ENCODE results near the gene PNP. TPM values are rescaled to one million over a fixed set of nuclear protein-coding genes. Genes with fewer than 3 reads are reported as not detected.
A peak's percentile ranks its signal among the peaks of the same experiment; 100 is the strongest.

PNP gene
- total RNA-seq (10 to 100 TPM in 2 of 4 donors, 1 to 10 TPM in 2; 5.5 to 32.3 (median 10.6) TPM), polyA plus RNA-seq (100 to 1,000 TPM in 2 of 3 donors, 10 to 100 TPM in 1; 60.7 to 121 (median 104) TPM)

DNA sequence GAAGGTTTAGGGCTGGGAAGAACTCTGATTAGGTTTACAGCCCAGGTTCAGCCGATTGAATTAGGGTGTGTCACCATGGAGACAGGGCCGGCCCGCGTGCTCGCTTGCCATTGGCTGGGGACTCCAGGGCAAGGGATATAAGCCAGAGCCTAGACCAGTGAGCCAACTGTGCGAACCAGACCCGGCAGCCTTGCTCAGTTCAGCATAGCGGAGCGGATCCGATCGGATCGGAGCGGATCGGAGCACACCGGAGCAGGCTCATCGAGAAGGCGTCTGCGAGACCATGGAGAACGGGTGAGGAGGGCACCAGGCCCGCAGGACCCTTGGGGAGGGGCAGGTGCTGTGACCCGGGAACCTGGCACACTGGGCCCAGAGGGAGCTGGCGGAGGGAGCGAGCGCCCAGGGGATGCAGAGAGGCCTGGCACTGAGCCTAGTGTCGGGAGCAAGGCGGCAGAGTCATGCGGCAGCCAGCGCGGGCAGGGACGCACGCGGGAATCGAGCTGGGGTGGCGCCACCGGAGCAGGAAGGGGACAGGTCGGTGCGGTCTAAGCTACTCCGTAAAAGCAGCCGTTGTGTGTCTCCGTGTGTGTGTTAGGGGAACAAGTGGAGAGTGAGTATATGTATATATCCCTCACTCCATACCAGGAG, at the start of gene PNP:
TSS of gene PNP (plus strand) at position 165 of the 648 bp plus-strand sequence. CDS start at position 284, 119 bp downstream.
- Histone ChIP-seq H3K4me3 (peak within 1 kb of the TSS; percentile 52 to 81 (median 74)), H3K36me3 (peaks cover 0 to 8% (median 0%) of the 10 kb centered on the region in 4 donors), H3K27me3 (no peaks in the 10 kb centered on the region), H3K4me1 (peaks cover 0 to 19% (median 18%) of the 10 kb centered on the region in 4 donors), H3K9me3 (no peaks in the 10 kb centered on the region), H3K27ac (peak within 1 kb of the TSS; percentile 84 to 91 (median 89))
- 0% methylated on average over 40 of the region's 40 CpGs for WGBS, 2 donors
- TF ChIP-seq POLR2AphosphoS5 (IDR thresholded peaks at IDR 0.05): peak; percentile 98 to 100 (median 99)
- peak; percentile 88 to 90 for TF ChIP-seq POLR2A (IDR thresholded peaks at IDR 0.05)
- no peak for TF ChIP-seq EP300 (IDR thresholded peaks at IDR 0.05)
- TF ChIP-seq CTCF (IDR thresholded peaks at IDR 0.05): no peak
- peak; percentile 96 for DNase-seq
- intact Hi-C loops (cut with DNase I): loop anchor here (2.0 kb wide), 1 partner anchor 143 kb away; no protein-coding TSS in a partner anchor

DNA sequence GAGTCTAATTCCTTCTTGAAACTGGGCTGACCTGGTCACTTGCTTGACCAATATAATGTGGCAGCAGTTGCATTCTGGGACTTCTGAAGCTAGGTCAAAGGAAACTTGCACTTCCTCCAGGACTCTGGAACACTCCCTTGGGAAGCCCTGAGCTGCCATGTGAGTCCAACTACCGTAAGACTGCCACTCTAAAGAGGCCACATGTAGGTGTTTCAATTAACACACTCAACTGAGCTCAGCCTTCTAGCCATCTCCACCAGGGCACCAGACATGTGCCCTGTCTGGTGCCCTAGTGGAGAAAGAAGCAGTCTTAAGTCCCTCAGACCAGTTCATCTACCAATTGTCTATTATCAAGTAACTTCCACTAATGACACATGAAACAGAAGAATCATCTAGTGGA, 49.8 kb upstream of the PNP start:
- whole genome bisulfite sequencing, 2 donors: 35 to 47% methylated on average over 1 of the region's 1 CpG
- intact Hi-C loops (cut with DNase I): no loop called here

DNA sequence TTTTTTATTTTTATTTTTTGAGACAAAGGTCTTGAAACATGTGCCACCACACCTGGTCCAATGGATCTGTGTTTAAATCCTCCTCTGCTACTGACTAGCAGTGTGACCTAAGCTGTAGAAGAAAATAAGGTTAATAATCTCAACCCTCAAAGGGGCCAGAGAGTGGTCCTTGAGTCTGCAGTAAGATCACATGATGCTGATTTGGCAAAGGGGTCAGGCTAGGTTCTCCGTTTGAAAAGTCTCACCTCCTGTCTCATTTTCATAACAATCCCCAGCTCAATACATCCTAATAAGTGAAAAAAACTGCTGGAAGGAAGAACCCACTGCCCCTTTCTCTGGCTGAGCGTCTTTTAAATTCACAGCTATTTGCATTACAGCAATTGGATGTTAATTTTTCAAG, 47.9 kb upstream of the PNP start:
- no peak for TF ChIP-seq EP300 (IDR thresholded peaks at IDR 0.05)
- no peak for TF ChIP-seq POLR2A (IDR thresholded peaks at IDR 0.05)
- no peaks in the 10 kb centered on the region for H3K36me3 ChIP-seq
- no peak for DNase-seq
- no peak overlapping the region for H3K27ac ChIP-seq
- H3K4me1 ChIP-seq: no peaks in the 10 kb centered on the region
- no peak overlapping the region for H3K4me3 ChIP-seq
- intact Hi-C loops (cut with DNase I): no loop called here
- no peaks in the 10 kb centered on the region for H3K27me3 ChIP-seq
- 67 to 78% methylated on average over 2 of the region's 2 CpGs for WGBS, 2 donors
- no peaks in the 10 kb centered on the region for H3K9me3 ChIP-seq

More for the DNA sequence above, 49.8 kb upstream of the PNP start:
- Histone ChIP-seq H3K4me3 (no peak overlapping the region), H3K4me1 (no peaks in the 10 kb centered on the region), H3K27me3 (no peaks in the 10 kb centered on the region), H3K9me3 (no peaks in the 10 kb centered on the region), H3K27ac (no peak overlapping the region), H3K36me3 (no peaks in the 10 kb centered on the region)
- TF ChIP-seq EP300 (IDR thresholded peaks at IDR 0.05): no peak
- TF ChIP-seq POLR2A (IDR thresholded peaks at IDR 0.05): no peak
- TF ChIP-seq POLR2AphosphoS5 (IDR thresholded peaks at IDR 0.05): no peak
- TF ChIP-seq CTCF (IDR thresholded peaks at IDR 0.05): no peak
- DNase-seq: no peak

DNA sequence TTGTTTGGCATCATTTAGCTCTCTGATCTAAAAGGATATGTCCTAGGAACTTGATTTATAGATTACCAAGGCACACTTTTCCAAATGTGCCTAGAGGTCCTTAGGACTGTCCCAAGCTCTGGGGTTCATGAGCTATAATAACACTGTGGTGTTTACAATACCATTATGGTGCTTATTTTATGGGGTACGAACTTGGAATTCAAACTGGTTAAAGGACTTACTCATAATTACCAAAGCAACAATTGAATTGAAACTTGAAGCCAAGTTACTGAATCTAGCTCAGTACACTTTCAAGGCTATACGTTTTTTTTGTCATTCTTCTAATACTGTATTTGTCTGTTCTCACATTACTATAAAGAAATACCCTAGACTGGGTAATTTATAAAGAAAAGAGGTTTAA, 46.3 kb upstream of the PNP start:
- no peak overlapping the region for H3K27ac ChIP-seq
- no peak for TF ChIP-seq POLR2AphosphoS5 (IDR thresholded peaks at IDR 0.05)
- TF ChIP-seq EP300 (IDR thresholded peaks at IDR 0.05): no peak
- TF ChIP-seq CTCF (IDR thresholded peaks at IDR 0.05): no peak
- TF ChIP-seq POLR2A (IDR thresholded peaks at IDR 0.05): no peak
- H3K27me3 ChIP-seq: no peaks in the 10 kb centered on the region
- no peak for DNase-seq
- intact Hi-C loops (cut with DNase I): no loop called here
- 28 to 45% methylated on average over 2 of the region's 2 CpGs for WGBS, 2 donors
- H3K4me3 ChIP-seq: no peak overlapping the region
- H3K4me1 ChIP-seq: no peaks in the 10 kb centered on the region
- H3K36me3 ChIP-seq: no peaks in the 10 kb centered on the region
- no peaks in the 10 kb centered on the region for H3K9me3 ChIP-seq

GRCh38 chr14:20424851-20425250, 44.4 kb upstream of the PNP start:
- H3K27me3 ChIP-seq: no peaks in the 10 kb centered on the region
- no peak overlapping the region for H3K4me3 ChIP-seq
- no peak for TF ChIP-seq CTCF (IDR thresholded peaks at IDR 0.05)
- H3K27ac ChIP-seq: no peak overlapping the region
- H3K4me1 ChIP-seq: no peaks in the 10 kb centered on the region
- intact Hi-C loops (cut with DNase I): no loop called here
- H3K36me3 ChIP-seq: no peaks in the 10 kb centered on the region
- 34 to 70% methylated on average over 2 of the region's 2 CpGs for WGBS, 2 donors
- H3K9me3 ChIP-seq: no peaks in the 10 kb centered on the region
- DNase-seq: no peak
